Measurements from ENCODE around the gene DKKL1.
"Not testable (repeated sequence)": the region's sequence is repeated elsewhere in the genome, so short reads cannot be mapped to it uniquely, and the experiment has no call there.

The DKKL1 gene

GRCh38 chr19:49362048-49362928 is 1.4 kb upstream of the DKKL1 start, which contains the start of gene TEAD2:
TEAD2 (minus strand) TSS chr19:49362416; CDS start chr19:49360075, 2,341 bp downstream.
- DNase-seq (ENCODE audit: low read depth in 2 of 2), result no peak

GRCh38 chr19:49362929-49363267 is 779 bp upstream of the DKKL1 start:
- no peak for DNase-seq (ENCODE audit: low read depth in 2 of 2)

DNA sequence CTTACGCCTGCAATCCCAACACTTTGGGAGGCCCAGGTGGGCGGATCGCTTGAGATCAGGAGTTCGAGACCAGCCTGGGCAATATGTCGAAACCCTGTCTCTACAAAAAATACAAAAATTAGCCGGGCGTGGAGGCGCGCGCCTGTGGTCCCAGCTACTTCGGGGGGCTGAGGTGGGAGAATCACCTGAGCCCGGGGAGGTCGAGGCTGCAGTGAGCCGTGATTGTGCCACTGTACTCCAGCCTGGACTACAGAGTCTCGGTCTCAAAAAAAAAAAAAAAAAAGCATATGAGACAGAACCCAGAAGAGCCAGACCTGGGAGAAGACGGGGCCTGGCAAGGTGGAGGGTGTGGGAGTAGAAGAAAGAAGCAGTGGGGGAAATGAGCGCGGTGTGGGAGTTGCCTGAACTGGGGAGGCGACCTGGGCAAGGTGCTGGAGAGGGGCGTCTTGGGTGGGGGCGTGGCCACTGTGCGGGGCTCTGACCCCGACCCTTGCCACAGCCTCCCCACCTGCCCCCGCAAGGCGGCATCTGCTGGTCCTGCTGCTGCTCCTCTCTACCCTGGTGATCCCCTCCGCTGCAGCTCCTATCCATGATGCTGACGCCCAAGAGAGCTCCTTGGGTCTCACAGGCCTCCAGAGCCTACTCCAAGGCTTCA is 533 bp downstream of the DKKL1 start:
- no peak for DNase-seq (ENCODE audit: low read depth in 2 of 2)

GRCh38 chr19:49366110-49366509 is 2.4 kb downstream of the DKKL1 start:
- no peak for DNase-seq (ENCODE audit: low read depth in 2 of 2)

- no peak for DNase-seq (ENCODE audit: low read depth in 2 of 2)
Observed at GRCh38 chr19:49368711-49369358, 5.2 kb downstream of the DKKL1 start.

DNA sequence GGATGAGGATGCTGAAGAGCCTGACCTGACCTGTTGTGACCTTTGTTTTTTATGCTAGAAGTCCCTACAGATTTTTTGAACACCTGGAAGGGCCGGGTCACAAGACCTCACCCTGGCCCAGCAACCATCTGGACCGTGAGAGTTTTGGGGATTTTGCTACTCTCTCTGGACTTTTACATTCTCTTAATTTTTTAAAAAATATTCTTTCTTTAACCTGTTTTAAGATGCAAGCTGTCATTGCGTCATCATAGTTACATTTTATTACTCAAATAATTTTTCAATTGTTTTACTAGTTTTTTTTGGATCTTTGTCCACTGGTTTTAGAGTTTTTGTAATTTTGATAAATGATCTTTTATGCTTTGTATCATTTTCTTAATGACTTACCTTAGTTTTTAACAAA is 7.5 kb downstream of the DKKL1 start:
- DNase-seq (ENCODE audit: low read depth in 2 of 2), result no peak

DNA sequence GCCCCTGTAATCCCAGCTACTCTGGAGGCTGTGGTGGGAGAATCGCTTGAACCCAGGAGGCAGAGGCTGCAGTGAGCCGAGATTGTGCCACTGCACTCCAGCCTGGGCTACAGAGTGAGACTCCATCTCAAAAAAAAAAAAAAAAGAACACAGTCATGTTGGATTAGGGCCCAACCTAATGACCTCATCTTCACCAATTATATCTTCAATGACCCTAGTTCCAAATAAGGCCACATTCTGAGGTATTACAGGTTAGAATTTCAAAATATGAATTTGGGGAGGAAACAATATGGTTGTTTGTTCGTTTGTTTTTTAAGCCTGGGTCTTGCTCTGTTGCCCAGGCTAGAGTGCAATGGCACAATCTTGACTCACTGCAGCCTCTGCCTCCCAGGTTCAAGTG is 9.5 kb downstream of the DKKL1 start:
- not testable (repeated sequence) for DNase-seq (ENCODE audit: low read depth in 2 of 2)

- no peak for DNase-seq (ENCODE audit: low read depth in 2 of 2)
Observed at GRCh38 chr19:49374665-49375434, 11.2 kb downstream of the DKKL1 start.

DNA sequence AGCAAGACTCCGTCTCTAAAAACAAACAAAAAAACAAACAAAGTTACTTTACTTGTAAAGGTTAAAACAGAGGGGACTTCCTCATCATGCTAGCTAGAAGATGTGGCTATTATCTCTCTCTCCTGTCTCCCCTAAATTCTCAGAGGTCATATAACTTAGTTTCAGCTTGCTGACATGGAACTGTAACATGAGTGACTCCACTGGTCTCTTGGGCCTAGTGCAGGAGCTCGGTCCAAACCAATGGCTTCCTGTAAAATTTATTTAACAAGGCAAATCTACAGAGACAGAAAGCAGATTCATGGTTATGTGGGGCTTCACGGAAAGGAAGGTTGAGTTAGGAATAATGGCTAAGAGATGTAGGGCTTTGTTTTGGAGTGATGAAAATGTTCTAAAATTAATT is 14.8 kb downstream of the DKKL1 start:
- no peak for DNase-seq (ENCODE audit: low read depth in 2 of 2)

DNA sequence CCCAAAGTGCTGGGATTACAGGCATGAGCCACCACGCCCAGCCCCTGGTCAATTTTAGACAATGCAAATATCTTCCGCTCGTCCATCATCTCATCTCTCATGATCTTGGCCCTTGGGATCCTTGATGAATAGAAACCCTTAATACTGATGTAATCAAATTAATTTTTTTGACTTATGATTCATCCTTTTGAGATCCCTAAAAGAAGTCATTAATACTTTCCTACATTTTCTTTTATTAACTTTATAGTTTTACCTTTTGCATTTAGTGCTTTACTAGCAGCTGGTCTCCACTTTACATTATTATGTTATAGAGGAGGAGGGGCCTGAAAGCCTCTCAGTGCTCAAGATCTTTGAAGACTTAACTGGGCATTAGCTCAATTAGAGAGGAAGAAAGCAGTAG is 16.7 kb downstream of the DKKL1 start:
- no peak for DNase-seq (ENCODE audit: low read depth in 2 of 2)

DNA sequence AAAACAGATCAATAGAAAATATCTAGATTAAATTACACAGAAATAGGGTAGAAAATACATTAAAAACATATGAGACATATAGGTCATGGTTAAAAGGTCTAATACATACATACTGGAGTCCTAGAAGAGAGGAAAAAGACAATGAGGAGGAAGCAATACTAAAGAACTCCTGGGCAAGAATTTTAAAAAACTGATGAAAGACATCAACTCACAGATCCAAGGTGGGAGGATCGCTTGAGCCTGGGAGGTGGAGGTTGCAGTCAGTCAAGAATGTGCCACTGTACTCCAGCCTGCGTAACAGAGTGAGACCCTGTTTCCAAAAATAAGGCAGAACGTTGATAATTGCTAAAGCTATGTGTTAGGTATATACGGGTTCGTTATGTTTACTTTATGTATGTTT is 19.0 kb downstream of the DKKL1 start:
- no peak for DNase-seq (ENCODE audit: low read depth in 2 of 2)

GRCh38 chr19:49383599-49383998 is 19.9 kb downstream of the DKKL1 start:
- no peak for DNase-seq (ENCODE audit: low read depth in 2 of 2)

DNA sequence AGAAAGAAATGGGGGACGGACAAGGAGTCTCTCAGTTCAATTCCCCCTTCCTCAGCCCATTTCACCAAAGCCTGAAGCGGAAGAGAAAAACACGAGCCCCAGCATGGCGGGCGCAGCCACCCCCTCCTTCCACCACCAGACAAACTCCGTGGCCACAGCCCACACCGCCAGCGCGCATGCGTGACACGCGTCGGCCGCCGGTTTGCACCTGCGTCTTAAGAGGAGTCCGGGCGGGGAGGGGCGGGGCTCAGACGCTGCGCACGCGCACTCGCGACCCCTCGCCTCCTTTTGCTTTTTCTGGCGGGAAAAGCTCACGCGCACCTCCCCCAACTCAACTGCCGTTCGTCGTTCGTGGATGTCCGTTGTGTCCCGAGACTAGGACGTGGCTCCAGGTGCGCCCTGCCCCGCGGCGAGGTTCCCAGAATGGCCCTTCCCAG is 24.3 kb downstream of the DKKL1 start, which contains the start of gene KASH5:
KASH5 (plus strand) TSS at position 314 of the 437 bp plus-strand sequence. CDS start 2,635 bp downstream, outside the sequence.
- peak; percentile 64 to 87 for DNase-seq (ENCODE audit: low read depth in 2 of 2)

- no peak for DNase-seq (ENCODE audit: low read depth in 2 of 2)
Observed at GRCh38 chr19:49389406-49389805, 25.7 kb downstream of the DKKL1 start.

DNA sequence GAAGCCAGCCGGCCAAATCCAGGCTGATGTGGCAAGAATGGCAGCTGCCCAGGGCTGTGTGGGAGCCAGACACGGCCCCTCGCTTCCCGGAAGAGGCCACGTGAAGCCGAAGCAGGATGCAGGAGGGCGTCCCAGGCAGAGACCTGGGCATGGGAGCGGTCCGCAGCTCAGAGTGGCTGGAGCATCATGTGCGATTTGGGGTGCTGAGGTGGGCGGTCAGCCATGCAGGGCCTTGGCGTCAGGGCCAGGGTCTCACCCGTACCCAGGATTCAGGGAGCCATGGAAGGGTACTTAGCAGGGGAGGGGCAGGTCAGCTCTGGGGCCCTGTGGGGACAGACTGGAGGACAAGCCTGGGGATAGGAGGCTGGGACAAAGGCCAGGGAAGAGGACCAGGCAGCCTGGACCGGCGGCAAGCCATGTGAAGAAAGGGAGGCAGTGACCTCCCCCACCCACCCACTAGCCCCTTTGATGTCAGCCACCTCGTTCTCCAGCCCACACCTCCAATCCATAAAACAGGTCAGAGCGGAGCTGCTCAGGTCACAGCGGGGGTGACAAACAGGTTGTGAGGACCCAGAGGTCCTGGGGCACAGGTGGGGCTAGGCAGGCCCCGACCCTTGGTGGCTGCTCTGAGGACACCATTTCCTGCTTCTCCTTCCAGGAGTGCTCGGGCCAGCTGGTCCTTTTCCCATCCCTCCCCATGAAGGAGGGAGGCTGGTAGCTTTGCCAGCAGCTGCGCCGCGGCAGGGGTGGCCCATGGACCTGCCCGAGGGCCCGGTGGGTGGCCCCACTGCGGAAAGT is 26.7 kb downstream of the DKKL1 start:
- DNase-seq (ENCODE audit: low read depth in 2 of 2), result no peak

- no peak for DNase-seq (ENCODE audit: low read depth in 2 of 2)
Observed at GRCh38 chr19:49390929-49391359, 27.3 kb downstream of the DKKL1 start.

GRCh38 chr19:49391581-49392399 is 28.1 kb downstream of the DKKL1 start:
- peak; percentile 54 to 69 for DNase-seq (ENCODE audit: low read depth in 2 of 2)

DNA sequence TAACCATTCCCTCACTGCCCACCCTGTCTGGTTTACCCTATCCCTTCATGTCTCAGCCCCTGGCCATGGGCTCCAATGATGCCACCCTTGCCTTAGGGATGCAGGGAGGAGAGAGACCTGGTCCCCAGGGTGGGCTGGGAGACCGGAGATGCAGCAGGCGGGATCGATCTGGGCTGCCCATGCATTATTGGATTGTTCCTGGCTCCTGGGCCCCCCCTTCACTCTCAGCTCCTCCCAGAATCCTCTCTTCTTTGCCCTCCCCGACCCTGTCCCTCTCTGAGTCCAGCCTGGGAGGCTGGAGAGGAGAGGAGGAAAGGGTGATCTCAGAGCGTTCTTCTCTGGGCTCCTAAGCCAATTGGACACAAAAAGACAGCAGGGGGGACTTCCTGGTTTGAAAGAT is 30.2 kb downstream of the DKKL1 start:
- DNase-seq (ENCODE audit: low read depth in 2 of 2), result no peak

GRCh38 chr19:49395581-49396407 is 32.1 kb downstream of the DKKL1 start:
- DNase-seq (ENCODE audit: low read depth in 2 of 2), result no peak

Data from activated CD8-positive, alpha-beta memory T cell treated with anti-CD3 and anti-CD28 coated beads for 4 hours (primary cell).